HepG2 (cell line): ENCODE measurements around the gene NGEF.

Experiments used
- POLR2A ChIP-seq, 2 experiments: IDR thresholded peaks; 2 replicates each; pipeline ENCODE4 v1.6.1; 2011; ENCODE audit warnings: low read depth in 2 of 2, low read length in 2 of 2, mild to moderate bottlenecking in 1 of 2, moderate library complexity in 1 of 2; ENCODE audit not compliant: insufficient read depth in 1 of 2
- POLR2AphosphoS5 ChIP-seq: IDR thresholded peaks from 2 replicates; pipeline ENCODE4 v1.6.1; 2012; ENCODE audit warnings: low read depth, low read length
- SIN3A ChIP-seq: IDR thresholded peaks from 2 replicates; pipeline ENCODE4 v1.6.1; 2011; ENCODE audit warnings: low read depth, mild to moderate bottlenecking, control low read depth, low read length, borderline replicate concordance
- ZBTB21 ChIP-seq: sonication (generic); formaldehyde crosslinking; IDR thresholded peaks from 2 replicates; pipeline ENCODE4 v1.4.0; 2020; ENCODE audit warnings: missing genetic modification reagents
- ZFP36 ChIP-seq: fragments of 150-350 bp; IDR thresholded peaks from 2 replicates; pipeline ENCODE4 v1.6.1; 2018; ENCODE audit warnings: borderline replicate concordance, low read length, low read depth; ENCODE audit not compliant: partially characterized antibody
- ZNF333 ChIP-seq: sonication (generic); formaldehyde crosslinking; IDR thresholded peaks from 2 replicates; pipeline ENCODE4 v1.4.0; 2020; ENCODE audit warnings: mild to moderate bottlenecking, missing genetic modification reagents, borderline replicate concordance
- ZNF850 ChIP-seq: sonication (generic); formaldehyde crosslinking; conservative IDR thresholded peaks from 2 replicates; pipeline ENCODE4 v1.9.0; 2021; ENCODE audit warnings: mild to moderate bottlenecking, missing genetic modification reagents
- TF ChIP-seq, protein P1 (sequence below): sonication (generic); formaldehyde crosslinking; IDR thresholded peaks from 2 replicates; pipeline ENCODE4 v1.4.0; 2020; ENCODE audit warnings: mild to moderate bottlenecking, missing genetic modification reagents, borderline replicate concordance
- TF ChIP-seq, protein P2 (sequence below): sonication (generic); formaldehyde crosslinking; IDR thresholded peaks from 2 replicates; pipeline ENCODE4 v1.5.0; 2020; ENCODE audit warnings: missing genetic modification reagents
- TF ChIP-seq, protein P3 (sequence below): sonication (generic); formaldehyde crosslinking; IDR thresholded peaks from 2 replicates; pipeline ENCODE4 v1.5.0; 2020; ENCODE audit warnings: mild to moderate bottlenecking, missing genetic modification reagents, moderate library complexity

DNA sequence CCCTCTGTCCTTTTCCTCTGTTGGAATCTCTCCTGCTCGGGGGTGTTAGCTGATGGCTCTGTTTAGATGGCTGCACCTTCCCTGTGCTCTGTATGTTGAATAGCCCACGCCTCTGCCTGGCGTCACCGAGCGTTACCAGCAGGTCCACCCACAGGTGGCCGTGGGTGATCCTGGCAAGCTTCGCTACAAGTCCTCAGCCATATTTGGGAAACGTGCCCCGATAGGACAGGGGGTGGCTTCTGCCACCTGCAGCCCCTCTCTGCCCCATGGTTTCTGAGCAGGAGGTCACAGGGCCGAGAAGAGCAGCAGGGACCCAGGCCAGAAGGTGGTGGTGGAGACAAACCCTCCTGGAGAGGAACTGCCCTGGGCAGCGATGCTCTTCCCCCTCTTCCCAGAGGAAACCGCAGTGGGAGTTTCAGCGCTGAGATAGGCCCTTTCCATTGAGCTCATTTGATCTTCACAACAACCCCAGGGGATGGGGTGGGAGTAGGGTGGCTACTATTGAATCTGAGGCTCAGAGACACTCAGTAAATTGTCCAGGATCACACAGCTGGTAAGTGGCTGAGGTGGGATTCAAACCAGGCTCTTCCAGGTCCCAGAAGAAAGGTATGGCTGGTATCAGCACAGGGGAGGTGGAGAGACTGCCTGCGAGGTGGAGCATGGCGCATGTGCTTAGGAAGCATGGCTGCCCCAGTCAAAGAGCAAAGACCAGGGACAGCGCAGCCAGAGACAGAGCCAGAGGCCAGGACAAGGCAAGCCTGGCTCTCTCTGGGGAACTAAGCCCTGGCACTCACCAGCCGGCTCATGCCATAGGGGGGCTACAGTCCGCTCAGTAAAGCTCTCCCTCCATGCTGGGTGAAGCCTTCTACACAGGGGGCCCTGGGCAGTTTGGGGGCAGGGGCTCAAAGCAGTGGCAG, 15.0 kb downstream of the NGEF start:
- TF ChIP-seq POLR2A (IDR thresholded peaks at IDR 0.05; ENCODE audit: insufficient read depth in 1 of 2, low read depth in 2 of 2, low read length in 2 of 2) (no peak), ZNF850 (CRISPR knock-in tag) (no peak), POLR2AphosphoS5 (no peak), ZNF333 (CRISPR knock-in tag) (no peak), ZFP36 (no peak), SIN3A (no peak), ZBTB21 (CRISPR knock-in tag) (no peak)
- TF ChIP-seq, protein P1, sequence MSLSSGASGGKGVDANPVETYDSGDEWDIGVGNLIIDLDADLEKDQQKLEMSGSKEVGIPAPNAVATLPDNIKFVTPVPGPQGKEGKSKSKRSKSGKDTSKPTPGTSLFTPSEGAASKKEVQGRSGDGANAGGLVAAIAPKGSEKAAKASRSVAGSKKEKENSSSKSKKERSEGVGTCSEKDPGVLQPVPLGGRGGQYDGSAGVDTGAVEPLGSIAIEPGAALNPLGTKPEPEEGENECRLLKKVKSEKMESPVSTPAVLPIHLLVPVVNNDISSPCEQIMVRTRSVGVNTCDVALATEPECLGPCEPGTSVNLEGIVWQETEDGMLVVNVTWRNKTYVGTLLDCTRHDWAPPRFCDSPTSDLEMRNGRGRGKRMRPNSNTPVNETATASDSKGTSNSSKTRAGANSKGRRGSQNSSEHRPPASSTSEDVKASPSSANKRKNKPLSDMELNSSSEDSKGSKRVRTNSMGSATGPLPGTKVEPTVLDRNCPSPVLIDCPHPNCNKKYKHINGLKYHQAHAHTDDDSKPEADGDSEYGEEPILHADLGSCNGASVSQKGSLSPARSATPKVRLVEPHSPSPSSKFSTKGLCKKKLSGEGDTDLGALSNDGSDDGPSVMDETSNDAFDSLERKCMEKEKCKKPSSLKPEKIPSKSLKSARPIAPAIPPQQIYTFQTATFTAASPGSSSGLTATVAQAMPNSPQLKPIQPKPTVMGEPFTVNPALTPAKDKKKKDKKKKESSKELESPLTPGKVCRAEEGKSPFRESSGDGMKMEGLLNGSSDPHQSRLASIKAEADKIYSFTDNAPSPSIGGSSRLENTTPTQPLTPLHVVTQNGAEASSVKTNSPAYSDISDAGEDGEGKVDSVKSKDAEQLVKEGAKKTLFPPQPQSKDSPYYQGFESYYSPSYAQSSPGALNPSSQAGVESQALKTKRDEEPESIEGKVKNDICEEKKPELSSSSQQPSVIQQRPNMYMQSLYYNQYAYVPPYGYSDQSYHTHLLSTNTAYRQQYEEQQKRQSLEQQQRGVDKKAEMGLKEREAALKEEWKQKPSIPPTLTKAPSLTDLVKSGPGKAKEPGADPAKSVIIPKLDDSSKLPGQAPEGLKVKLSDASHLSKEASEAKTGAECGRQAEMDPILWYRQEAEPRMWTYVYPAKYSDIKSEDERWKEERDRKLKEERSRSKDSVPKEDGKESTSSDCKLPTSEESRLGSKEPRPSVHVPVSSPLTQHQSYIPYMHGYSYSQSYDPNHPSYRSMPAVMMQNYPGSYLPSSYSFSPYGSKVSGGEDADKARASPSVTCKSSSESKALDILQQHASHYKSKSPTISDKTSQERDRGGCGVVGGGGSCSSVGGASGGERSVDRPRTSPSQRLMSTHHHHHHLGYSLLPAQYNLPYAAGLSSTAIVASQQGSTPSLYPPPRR (CRISPR knock-in tag) = no peak
- TF ChIP-seq, protein P2, sequence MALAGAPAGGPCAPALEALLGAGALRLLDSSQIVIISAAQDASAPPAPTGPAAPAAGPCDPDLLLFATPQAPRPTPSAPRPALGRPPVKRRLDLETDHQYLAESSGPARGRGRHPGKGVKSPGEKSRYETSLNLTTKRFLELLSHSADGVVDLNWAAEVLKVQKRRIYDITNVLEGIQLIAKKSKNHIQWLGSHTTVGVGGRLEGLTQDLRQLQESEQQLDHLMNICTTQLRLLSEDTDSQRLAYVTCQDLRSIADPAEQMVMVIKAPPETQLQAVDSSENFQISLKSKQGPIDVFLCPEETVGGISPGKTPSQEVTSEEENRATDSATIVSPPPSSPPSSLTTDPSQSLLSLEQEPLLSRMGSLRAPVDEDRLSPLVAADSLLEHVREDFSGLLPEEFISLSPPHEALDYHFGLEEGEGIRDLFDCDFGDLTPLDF (CRISPR knock-in tag) = no peak
- TF ChIP-seq, protein P3, sequence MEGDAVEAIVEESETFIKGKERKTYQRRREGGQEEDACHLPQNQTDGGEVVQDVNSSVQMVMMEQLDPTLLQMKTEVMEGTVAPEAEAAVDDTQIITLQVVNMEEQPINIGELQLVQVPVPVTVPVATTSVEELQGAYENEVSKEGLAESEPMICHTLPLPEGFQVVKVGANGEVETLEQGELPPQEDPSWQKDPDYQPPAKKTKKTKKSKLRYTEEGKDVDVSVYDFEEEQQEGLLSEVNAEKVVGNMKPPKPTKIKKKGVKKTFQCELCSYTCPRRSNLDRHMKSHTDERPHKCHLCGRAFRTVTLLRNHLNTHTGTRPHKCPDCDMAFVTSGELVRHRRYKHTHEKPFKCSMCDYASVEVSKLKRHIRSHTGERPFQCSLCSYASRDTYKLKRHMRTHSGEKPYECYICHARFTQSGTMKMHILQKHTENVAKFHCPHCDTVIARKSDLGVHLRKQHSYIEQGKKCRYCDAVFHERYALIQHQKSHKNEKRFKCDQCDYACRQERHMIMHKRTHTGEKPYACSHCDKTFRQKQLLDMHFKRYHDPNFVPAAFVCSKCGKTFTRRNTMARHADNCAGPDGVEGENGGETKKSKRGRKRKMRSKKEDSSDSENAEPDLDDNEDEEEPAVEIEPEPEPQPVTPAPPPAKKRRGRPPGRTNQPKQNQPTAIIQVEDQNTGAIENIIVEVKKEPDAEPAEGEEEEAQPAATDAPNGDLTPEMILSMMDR (CRISPR knock-in tag) = no peak
